ENCODE data around the gene STOX1.

GRCh38 chr10:68880181-68880580 is 52.9 kb downstream of the STOX1 start:
- TF ChIP-seq POLR2A (IDR thresholded peaks at IDR 0.05) (no peak), POLR2AphosphoS5 (IDR thresholded peaks at IDR 0.05) (no peak)
- TF ChIP-seq, protein P1, sequence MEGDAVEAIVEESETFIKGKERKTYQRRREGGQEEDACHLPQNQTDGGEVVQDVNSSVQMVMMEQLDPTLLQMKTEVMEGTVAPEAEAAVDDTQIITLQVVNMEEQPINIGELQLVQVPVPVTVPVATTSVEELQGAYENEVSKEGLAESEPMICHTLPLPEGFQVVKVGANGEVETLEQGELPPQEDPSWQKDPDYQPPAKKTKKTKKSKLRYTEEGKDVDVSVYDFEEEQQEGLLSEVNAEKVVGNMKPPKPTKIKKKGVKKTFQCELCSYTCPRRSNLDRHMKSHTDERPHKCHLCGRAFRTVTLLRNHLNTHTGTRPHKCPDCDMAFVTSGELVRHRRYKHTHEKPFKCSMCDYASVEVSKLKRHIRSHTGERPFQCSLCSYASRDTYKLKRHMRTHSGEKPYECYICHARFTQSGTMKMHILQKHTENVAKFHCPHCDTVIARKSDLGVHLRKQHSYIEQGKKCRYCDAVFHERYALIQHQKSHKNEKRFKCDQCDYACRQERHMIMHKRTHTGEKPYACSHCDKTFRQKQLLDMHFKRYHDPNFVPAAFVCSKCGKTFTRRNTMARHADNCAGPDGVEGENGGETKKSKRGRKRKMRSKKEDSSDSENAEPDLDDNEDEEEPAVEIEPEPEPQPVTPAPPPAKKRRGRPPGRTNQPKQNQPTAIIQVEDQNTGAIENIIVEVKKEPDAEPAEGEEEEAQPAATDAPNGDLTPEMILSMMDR (IDR thresholded peaks at IDR 0.05), result no peak
